22Rv1 (cell line): Measurements from ENCODE around the gene DENND2A.
"Not testable (repeated sequence)": the region's sequence is repeated elsewhere in the genome, so short reads cannot be mapped to it uniquely, and the experiment has no call there.

Experiments
- ZFX ChIP-seq: fragments of 450-650 bp; IDR thresholded peaks from 2 replicates; pipeline ENCODE4 v1.6.1; 2017; ENCODE audit warnings: antibody characterized with exemption, borderline replicate concordance
- TF ChIP-seq, protein P1 (sequence below): fragments of 450-650 bp; IDR thresholded peaks from 2 replicates; pipeline ENCODE4 v1.5.1; 2017; ENCODE audit warnings: mild to moderate bottlenecking

DNA sequence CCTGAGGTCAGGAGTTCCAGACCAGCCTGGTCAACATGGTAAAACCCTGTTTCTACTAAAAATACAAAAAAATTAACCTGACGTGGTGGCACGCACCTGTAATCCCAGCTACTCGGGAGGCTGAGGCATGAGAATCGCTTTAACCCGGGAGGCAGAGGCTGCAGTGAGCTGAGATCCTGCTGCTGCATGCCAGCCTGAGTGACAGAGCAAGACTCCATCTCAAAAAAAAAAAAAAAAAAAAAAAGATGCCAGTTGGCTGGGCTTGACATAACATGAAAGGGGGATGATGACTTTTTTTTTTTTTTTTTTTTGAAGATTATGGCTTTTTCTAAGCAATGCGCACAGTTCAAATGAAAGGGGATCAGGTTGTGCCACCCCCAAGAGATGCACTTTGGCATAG, 133.1 kb downstream of the DENND2A start:
- TF ChIP-seq, protein P1, sequence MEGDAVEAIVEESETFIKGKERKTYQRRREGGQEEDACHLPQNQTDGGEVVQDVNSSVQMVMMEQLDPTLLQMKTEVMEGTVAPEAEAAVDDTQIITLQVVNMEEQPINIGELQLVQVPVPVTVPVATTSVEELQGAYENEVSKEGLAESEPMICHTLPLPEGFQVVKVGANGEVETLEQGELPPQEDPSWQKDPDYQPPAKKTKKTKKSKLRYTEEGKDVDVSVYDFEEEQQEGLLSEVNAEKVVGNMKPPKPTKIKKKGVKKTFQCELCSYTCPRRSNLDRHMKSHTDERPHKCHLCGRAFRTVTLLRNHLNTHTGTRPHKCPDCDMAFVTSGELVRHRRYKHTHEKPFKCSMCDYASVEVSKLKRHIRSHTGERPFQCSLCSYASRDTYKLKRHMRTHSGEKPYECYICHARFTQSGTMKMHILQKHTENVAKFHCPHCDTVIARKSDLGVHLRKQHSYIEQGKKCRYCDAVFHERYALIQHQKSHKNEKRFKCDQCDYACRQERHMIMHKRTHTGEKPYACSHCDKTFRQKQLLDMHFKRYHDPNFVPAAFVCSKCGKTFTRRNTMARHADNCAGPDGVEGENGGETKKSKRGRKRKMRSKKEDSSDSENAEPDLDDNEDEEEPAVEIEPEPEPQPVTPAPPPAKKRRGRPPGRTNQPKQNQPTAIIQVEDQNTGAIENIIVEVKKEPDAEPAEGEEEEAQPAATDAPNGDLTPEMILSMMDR, result not testable (repeated sequence)
- TF ChIP-seq ZFX, result not testable (repeated sequence)
